Liver (tissue), 9 donors: Measurements from ENCODE around the gene UBTD1. TPM values are rescaled to one million over a fixed set of nuclear protein-coding genes. Genes with fewer than 3 reads are reported as not detected.

Experiments
- DNase-seq: peaks from one replicate; pipeline ENCODE4 v3.0.0-alpha.2; 2017; ENCODE audit warnings: low spot score
- H3K27ac ChIP-seq, 2 donors: one replicate each; pipeline ENCODE4 v1.7.0; 2013; ENCODE audit warnings: inconsistent platforms in 2 of 2, low read length in 2 of 2, control low read depth in 1 of 2, low read depth in 1 of 2, mild to moderate bottlenecking in 1 of 2
- H3K27me3 ChIP-seq, 4 donors: one replicate each; pipeline versions ENCODE4 v1.6.1 to v1.7.0; 2013; ENCODE audit warnings: low read length in 3 of 4, inconsistent platforms in 1 of 4, mild to moderate bottlenecking in 1 of 4, moderate library complexity in 1 of 4; ENCODE audit not compliant: control insufficient read depth in 4 of 4, insufficient read depth in 4 of 4
- H3K36me3 ChIP-seq, 4 donors: one replicate each; pipeline versions ENCODE4 v1.6.1 to v1.7.0; 2013; ENCODE audit warnings: low read length in 3 of 4, mild to moderate bottlenecking in 3 of 4, low read depth in 1 of 4, moderate library complexity in 1 of 4; ENCODE audit not compliant: control insufficient read depth in 4 of 4, insufficient read depth in 3 of 4
- H3K4me1 ChIP-seq, 4 donors: one replicate each; pipeline versions ENCODE4 v1.6.1 to v1.7.0; 2013; ENCODE audit warnings: low read length in 3 of 4, mild to moderate bottlenecking in 3 of 4, moderate library complexity in 1 of 4; ENCODE audit not compliant: control insufficient read depth in 4 of 4, insufficient read depth in 4 of 4
- H3K4me3 ChIP-seq, 3 donors: one replicate each; pipeline versions ENCODE4 v1.6.1 to v1.7.0; 2013; ENCODE audit warnings: low read length in 3 of 3, control low read depth in 1 of 3, low read depth in 1 of 3, mild to moderate bottlenecking in 1 of 3
- H3K9ac ChIP-seq, 2 donors: one replicate each; pipeline ENCODE4 v1.7.0; 2013; ENCODE audit warnings: low read length in 2 of 2, mild to moderate bottlenecking in 2 of 2, moderate library complexity in 2 of 2, control low read depth in 1 of 2, low read depth in 1 of 2
- H3K9me3 ChIP-seq, 4 donors: one replicate each; pipeline versions ENCODE4 v1.6.1 to v1.7.0; 2013; ENCODE audit warnings: low read length in 3 of 4; ENCODE audit not compliant: control insufficient read depth in 4 of 4
- FOXA2 ChIP-seq: IDR thresholded peaks from 2 replicates; pipeline ENCODE4 v1.6.1; 2016; ENCODE audit warnings: antibody characterized with exemption
- RXRA ChIP-seq, 2 donors: IDR thresholded peaks; 2 replicates each; pipeline ENCODE4 v1.6.1; 2017 to 2018; ENCODE audit warnings: antibody characterized with exemption in 2 of 2, mild to moderate bottlenecking in 1 of 2
- SP1 ChIP-seq: IDR thresholded peaks from 2 replicates; pipeline ENCODE4 v1.6.1; 2018; ENCODE audit warnings: antibody characterized with exemption, mild to moderate bottlenecking
- TAF1 ChIP-seq: conservative IDR thresholded peaks from 2 replicates; pipeline ENCODE4 v1.6.1; 2016; ENCODE audit warnings: antibody characterized with exemption, mild to moderate bottlenecking
- YY1 ChIP-seq: IDR thresholded peaks from 2 replicates; pipeline ENCODE4 v1.6.1; 2016; ENCODE audit warnings: antibody characterized with exemption, mild to moderate bottlenecking
- WGBS: extraction: QIAGEN DNeasy Blood & Tissue Kit; methylation state at CpG from one replicate; pipeline ENCODE4 v1.1.7; 2013; 5-methylcytosine and 5-hydroxymethylcytosine counted together
- polyA plus RNA-seq, 2 donors: library from polyadenylated mRNA; stranded (reverse) in 1 of 2; unstranded in 1 of 2; fragments of 200-250 nt in 1 of 2; fragments of >200 nt in 1 of 2; fragmentation: Nextera tagmentation in 1 of 2; extraction: Ambion mirVana in 1 of 2; gene quantifications; one replicate each; pipeline versions ENCODE4 v1.2.1 to v1.2.3, GENCODE V29; 2013 to 2015
- total RNA-seq, 2 donors: library from RNA; depleted of rRNA; stranded (reverse); fragments of >200 nt; gene quantifications; one replicate each; pipeline ENCODE4 v1.2.3, GENCODE V29; 2014
- TF ChIP-seq, protein P1 (sequence below): fragments of 150-350 bp; IDR thresholded peaks from 2 replicates; pipeline ENCODE4 v1.5.1; 2017; ENCODE audit warnings: improper control_type of control experiment, low read depth, low read length; ENCODE audit not compliant: missing input control
- TF ChIP-seq, protein P2 (sequence below): IDR thresholded peaks from 2 replicates; pipeline ENCODE4 v1.6.1; 2016; ENCODE audit warnings: antibody characterized with exemption
- TF ChIP-seq, protein P3 (sequence below): IDR thresholded peaks from 2 replicates; pipeline ENCODE4 v1.6.1; 2016; ENCODE audit warnings: antibody characterized with exemption
- donor health status: healthy.
- donor health status: healthy.
- donor health status: healthy.
- donor health status: healthy.
- donor health status: healthy.

UBTD1 gene
- total and polyA plus RNA-seq, 4 donors, result 2.7 to 11.0 (median 9.3) TPM

DNA sequence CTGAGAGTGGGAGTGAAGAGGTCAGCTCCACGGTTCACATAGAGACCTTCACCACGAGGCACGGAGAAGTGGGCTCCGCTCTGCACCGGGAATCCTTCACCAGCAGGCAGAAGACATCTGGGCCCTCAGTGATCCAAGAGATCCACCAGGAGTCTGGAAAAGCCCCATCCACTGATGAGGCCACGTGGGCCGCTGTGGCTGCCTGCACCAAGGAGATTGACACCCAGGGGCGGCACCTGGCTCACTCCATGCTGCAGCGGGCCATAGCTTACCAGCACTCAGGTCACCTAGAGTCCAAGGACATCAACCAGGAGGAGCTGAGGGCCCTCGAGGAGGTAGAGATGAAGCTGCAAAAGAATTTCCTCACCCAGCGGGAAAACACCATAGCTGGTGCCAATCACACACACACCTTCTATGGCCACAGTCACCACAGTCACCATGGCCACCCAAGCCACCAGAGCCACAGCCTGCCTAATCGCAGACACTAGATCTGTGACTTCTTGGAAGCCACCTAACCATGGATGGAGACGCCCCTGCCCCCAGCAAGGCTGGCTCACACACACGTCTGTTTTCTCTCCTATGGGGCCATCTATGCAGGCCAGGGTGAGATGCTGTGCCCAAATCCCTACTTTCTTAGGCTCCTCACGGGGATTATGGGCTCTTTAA lies 91.5 kb downstream of the UBTD1 start:
- no peak overlapping the region for H3K27ac ChIP-seq
- H3K4me1 ChIP-seq, result peaks cover 4 to 35% (median 23%) of the 10 kb centered on the region in 4 donors
- no peaks in the 10 kb centered on the region for H3K27me3 ChIP-seq
- no peaks in the 10 kb centered on the region for H3K9me3 ChIP-seq
- 93% methylated on average over 15 of the region's 15 CpGs for WGBS
- H3K9ac ChIP-seq, result no peak overlapping the region
- no peaks in the 10 kb centered on the region for H3K36me3 ChIP-seq
- TF ChIP-seq RXRA (IDR thresholded peaks at IDR 0.05), result no peak
- no peak overlapping the region for H3K4me3 ChIP-seq
- DNase-seq, result no peak

DNA sequence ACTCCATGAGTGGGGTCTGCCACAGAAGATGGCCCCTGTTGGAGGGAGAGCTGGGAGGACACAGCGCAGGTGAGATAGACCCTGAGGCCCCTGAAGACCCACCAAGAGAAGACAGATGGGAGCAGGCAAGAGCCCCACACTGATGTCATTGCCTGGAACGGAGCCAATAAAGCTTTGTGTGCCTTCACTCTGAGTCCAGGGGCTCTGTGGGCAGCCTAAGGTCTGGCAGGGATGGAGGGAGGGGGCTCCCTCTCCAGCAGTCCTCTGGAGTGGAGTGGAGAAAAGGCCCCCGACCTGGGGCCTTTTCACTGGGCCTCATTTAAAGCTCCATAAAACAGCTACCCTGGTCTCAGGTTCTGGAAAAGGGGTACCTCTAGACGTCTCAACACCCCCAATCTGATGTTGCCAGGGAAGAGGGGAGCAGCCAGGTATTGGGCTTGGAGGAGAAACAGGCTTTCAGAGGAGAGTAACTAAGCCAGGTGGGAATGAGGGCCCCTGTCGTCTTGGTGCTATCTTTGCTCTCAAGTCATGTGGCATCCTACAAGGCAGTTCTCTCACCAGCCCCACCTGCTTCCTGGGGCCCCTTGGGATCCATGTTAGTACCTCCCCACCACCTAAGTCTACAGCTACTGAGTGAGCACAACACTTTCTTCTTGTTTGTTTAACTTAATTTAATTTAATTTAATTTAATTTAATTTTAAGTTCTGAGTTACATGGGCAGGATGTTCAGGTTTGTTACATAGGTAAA lies 92.2 kb downstream of the UBTD1 start:
- no peaks in the 10 kb centered on the region for H3K9me3 ChIP-seq
- H3K4me1 ChIP-seq, result peaks cover 6 to 35% (median 22%) of the 10 kb centered on the region in 4 donors
- H3K9ac ChIP-seq, result no peak overlapping the region
- 69% methylated on average over 5 of the region's 5 CpGs for WGBS
- no peaks in the 10 kb centered on the region for H3K27me3 ChIP-seq
- TF ChIP-seq YY1, result no peak
- H3K4me3 ChIP-seq, result no peak overlapping the region
- no peak overlapping the region for H3K27ac ChIP-seq
- H3K36me3 ChIP-seq, result no peaks in the 10 kb centered on the region
- no peak for DNase-seq

DNA sequence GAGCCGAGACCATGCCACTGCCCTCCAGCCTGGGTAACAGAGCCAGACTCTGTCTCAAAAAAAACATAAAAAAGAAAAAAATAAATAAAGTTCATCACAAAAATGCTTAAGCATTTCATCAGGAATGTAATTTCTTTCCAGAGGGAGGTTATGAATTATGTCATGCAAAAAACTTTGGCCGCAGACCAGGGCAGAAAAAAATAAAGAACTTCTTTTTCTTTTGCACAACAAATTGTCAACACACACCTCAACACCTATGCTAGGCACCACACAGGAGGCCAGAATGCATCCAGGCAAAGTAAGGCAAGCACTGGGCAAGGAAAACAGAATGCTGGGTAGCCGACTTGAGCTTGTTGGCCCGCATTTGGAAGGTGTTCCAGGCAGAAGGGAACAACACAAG lies 94.7 kb downstream of the UBTD1 start:
- no peak for DNase-seq
- 90% methylated on average over 4 of the region's 4 CpGs for WGBS
- H3K9me3 ChIP-seq, result no peaks in the 10 kb centered on the region
- H3K4me1 ChIP-seq, result peaks cover 6 to 27% (median 15%) of the 10 kb centered on the region in 4 donors
- H3K27ac ChIP-seq, result no peak overlapping the region
- H3K36me3 ChIP-seq, result no peaks in the 10 kb centered on the region
- H3K9ac ChIP-seq, result no peak overlapping the region
- H3K4me3 ChIP-seq, result no peak overlapping the region
- no peaks in the 10 kb centered on the region for H3K27me3 ChIP-seq
- TF ChIP-seq, protein P1, sequence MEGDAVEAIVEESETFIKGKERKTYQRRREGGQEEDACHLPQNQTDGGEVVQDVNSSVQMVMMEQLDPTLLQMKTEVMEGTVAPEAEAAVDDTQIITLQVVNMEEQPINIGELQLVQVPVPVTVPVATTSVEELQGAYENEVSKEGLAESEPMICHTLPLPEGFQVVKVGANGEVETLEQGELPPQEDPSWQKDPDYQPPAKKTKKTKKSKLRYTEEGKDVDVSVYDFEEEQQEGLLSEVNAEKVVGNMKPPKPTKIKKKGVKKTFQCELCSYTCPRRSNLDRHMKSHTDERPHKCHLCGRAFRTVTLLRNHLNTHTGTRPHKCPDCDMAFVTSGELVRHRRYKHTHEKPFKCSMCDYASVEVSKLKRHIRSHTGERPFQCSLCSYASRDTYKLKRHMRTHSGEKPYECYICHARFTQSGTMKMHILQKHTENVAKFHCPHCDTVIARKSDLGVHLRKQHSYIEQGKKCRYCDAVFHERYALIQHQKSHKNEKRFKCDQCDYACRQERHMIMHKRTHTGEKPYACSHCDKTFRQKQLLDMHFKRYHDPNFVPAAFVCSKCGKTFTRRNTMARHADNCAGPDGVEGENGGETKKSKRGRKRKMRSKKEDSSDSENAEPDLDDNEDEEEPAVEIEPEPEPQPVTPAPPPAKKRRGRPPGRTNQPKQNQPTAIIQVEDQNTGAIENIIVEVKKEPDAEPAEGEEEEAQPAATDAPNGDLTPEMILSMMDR, result no peak
- TF ChIP-seq SP1, result no peak
- TF ChIP-seq, protein P2, sequence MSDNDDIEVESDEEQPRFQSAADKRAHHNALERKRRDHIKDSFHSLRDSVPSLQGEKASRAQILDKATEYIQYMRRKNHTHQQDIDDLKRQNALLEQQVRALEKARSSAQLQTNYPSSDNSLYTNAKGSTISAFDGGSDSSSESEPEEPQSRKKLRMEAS, result no peak
- TF ChIP-seq, protein P3, sequence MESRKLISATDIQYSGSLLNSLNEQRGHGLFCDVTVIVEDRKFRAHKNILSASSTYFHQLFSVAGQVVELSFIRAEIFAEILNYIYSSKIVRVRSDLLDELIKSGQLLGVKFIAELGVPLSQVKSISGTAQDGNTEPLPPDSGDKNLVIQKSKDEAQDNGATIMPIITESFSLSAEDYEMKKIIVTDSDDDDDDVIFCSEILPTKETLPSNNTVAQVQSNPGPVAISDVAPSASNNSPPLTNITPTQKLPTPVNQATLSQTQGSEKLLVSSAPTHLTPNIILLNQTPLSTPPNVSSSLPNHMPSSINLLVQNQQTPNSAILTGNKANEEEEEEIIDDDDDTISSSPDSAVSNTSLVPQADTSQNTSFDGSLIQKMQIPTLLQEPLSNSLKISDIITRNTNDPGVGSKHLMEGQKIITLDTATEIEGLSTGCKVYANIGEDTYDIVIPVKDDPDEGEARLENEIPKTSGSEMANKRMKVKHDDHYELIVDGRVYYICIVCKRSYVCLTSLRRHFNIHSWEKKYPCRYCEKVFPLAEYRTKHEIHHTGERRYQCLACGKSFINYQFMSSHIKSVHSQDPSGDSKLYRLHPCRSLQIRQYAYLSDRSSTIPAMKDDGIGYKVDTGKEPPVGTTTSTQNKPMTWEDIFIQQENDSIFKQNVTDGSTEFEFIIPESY, result no peak
- TF ChIP-seq TAF1, result no peak
- TF ChIP-seq FOXA2, result no peak
